Spleen (tissue), 11 donors: ENCODE data around the gene DHX9. TPM values are rescaled to one million over a fixed set of nuclear protein-coding genes. Genes with fewer than 3 reads are reported as not detected.

Experiments used
- DNase-seq: peaks from one replicate; pipeline ENCODE4 v3.0.0-alpha.2; 2020
- H3K27ac ChIP-seq, 8 donors: fragments of 200-600 bp; sonication (generic) in 7 of 8; 1 replicate in 4 of 8; 2 replicates in 4 of 8; pipeline versions ENCODE4 v1.5.0 to v1.8.0; 2016 to 2021; ENCODE audit warnings: inconsistent platforms in 4 of 8, mild to moderate bottlenecking in 4 of 8, moderate library complexity in 1 of 8
- H3K27me3 ChIP-seq, 7 donors: fragments of 200-600 bp; sonication (generic) in 6 of 7; replicated peaks in 1 of 7; 1 replicate in 4 of 7; 2 replicates in 3 of 7; pipeline versions ENCODE4 v1.5.0 to v1.8.0; 2016 to 2021; ENCODE audit warnings: inconsistent platforms in 3 of 7, mild to moderate bottlenecking in 1 of 7
- H3K36me3 ChIP-seq, 6 donors: fragments of 200-600 bp; sonication (generic) in 5 of 6; 1 replicate in 4 of 6; 2 replicates in 2 of 6; pipeline versions ENCODE4 v1.5.0 to v1.8.0; 2016 to 2021; ENCODE audit warnings: inconsistent platforms in 2 of 6
- H3K4me1 ChIP-seq, 6 donors: fragments of 200-600 bp; sonication (generic) in 5 of 6; 1 replicate in 3 of 6; 2 replicates in 3 of 6; pipeline versions ENCODE4 v1.5.0 to v1.8.0; 2016 to 2021; ENCODE audit warnings: inconsistent platforms in 3 of 6
- H3K4me3 ChIP-seq, 8 donors: fragments of 200-600 bp; sonication (generic) in 7 of 8; 1 replicate in 4 of 8; 2 replicates in 4 of 8; pipeline versions ENCODE4 v1.5.0 to v1.8.0; 2016 to 2021; ENCODE audit warnings: inconsistent platforms in 4 of 8, mild to moderate bottlenecking in 4 of 8, moderate library complexity in 2 of 8
- H3K9me3 ChIP-seq, 8 donors: fragments of 200-600 bp; sonication (generic) in 7 of 8; 1 replicate in 4 of 8; 2 replicates in 4 of 8; pipeline versions ENCODE4 v1.5.0 to v1.8.0; 2016 to 2021; ENCODE audit warnings: inconsistent platforms in 4 of 8
- POLR2A ChIP-seq, 3 donors: fragments of 450-650 bp; IDR thresholded peaks; one replicate each; pipeline ENCODE4 v1.5.1; 2017; ENCODE audit warnings: antibody characterized with exemption in 3 of 3, mild to moderate bottlenecking in 1 of 3
- POLR2AphosphoS5 ChIP-seq, 3 donors: sonication (generic); formaldehyde crosslinking; IDR thresholded peaks; one replicate each; pipeline ENCODE4 v1.5.1; 2017; ENCODE audit warnings: antibody characterized with exemption in 3 of 3
- WGBS, 5 donors: extraction: QIAGEN DNeasy Blood & Tissue Kit in 3 of 5; methylation state at CpG; one replicate each; pipeline versions ENCODE4 v1.1.5 to v1.1.7; 2013 to 2018; 5-methylcytosine and 5-hydroxymethylcytosine counted together
- intact Hi-C: fragments of 100-400 bp; cut with DNase I; formaldehyde crosslinking; loops from one replicate; pipeline ENCODE4 v1.15.0; 2023; ENCODE audit warnings: low total_unique reads
- polyA plus RNA-seq, 3 donors: library from polyadenylated mRNA; stranded (reverse); fragments of 200-250 nt; gene quantifications; one replicate each; pipeline ENCODE4 v1.2.1, GENCODE V29; 2013
- total RNA-seq, 7 donors: library from RNA; depleted of rRNA in 3 of 7; stranded (reverse); fragments of >200 nt in 3 of 7; fragmentation: NEBNext Ultra II Directional in 4 of 7; extraction: Animal tissue kit (Norgen Biotek cat#: 25700) in 4 of 7; gene quantifications; one replicate each; pipeline versions ENCODE4 v1.1.0 to v1.2.1, GENCODE V29; 2016 to 2021
- TF ChIP-seq, protein P1 (sequence below), 11 experiments: fragments of 200-600 bp in 7 of 11; fragments of 450-650 bp in 4 of 11; sonication (generic) in 4 of 11; IDR thresholded peaks in 8 of 11; conservative IDR thresholded peaks in 3 of 11; 1 replicate in 7 of 11; 2 replicates in 4 of 11; pipeline versions ENCODE4 v1.4.0 to v1.8.0; 2016 to 2021; ENCODE audit warnings: antibody characterized with exemption in 11 of 11, inconsistent platforms in 4 of 11, mild to moderate bottlenecking in 1 of 11
- donor health status: healthy with polysubstance abuse.
- donor health status: DM: no; HTN: no; CAD: no; lungs with moderate emphysema.
- donor health status: DM: no; HTN: no; CAD: no.
- donor health status: Bipolar disorder and iron deficiency.
- donor health status: healthy.
- donor health status: DM: no; HTN: no; CAD: no.
- donor health status: DM: yes; HTN: yes; CAD: no.

DHX9 gene
- total and polyA plus RNA-seq, 10 donors: 61.0 to 145 (median 110) TPM

DNA sequence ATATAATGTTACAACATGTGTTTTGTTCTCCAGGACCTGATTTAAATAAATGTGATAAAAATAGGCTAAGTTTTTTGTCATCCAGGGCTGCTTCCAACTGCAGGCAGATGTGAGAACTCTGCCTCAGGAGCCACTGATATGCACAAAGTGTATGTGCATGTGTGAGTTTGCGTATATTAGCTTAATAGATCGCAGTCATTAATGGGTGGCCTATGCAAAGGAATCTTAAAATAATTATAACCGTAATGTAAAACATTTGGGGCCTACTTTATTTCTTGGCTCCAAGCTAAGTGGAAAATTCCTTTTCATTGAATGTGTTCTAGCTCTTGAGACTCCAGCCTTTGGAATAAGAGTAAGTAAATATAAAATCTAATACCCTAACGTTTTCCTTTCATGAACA, 16.8 kb downstream of the DHX9 start:
- Histone ChIP-seq H3K4me3 (no peak overlapping the region), H3K27ac (no peak overlapping the region), H3K36me3 (peaks cover 0 to 100% (median 99%) of the 10 kb centered on the region in 6 donors), H3K9me3 (no peaks in the 10 kb centered on the region), H3K27me3 (no peaks in the 10 kb centered on the region), H3K4me1 (peaks cover 0 to 17% (median 0%) of the 10 kb centered on the region in 6 donors)
- WGBS, 5 donors: 76 to 91% (median 90%) methylated on average over 4 of the region's 4 CpGs
- TF ChIP-seq POLR2AphosphoS5 (IDR thresholded peaks at IDR 0.05) (no peak), POLR2A (IDR thresholded peaks at IDR 0.05) (no peak)
- TF ChIP-seq, protein P1, sequence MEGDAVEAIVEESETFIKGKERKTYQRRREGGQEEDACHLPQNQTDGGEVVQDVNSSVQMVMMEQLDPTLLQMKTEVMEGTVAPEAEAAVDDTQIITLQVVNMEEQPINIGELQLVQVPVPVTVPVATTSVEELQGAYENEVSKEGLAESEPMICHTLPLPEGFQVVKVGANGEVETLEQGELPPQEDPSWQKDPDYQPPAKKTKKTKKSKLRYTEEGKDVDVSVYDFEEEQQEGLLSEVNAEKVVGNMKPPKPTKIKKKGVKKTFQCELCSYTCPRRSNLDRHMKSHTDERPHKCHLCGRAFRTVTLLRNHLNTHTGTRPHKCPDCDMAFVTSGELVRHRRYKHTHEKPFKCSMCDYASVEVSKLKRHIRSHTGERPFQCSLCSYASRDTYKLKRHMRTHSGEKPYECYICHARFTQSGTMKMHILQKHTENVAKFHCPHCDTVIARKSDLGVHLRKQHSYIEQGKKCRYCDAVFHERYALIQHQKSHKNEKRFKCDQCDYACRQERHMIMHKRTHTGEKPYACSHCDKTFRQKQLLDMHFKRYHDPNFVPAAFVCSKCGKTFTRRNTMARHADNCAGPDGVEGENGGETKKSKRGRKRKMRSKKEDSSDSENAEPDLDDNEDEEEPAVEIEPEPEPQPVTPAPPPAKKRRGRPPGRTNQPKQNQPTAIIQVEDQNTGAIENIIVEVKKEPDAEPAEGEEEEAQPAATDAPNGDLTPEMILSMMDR (IDR thresholded peaks at IDR 0.05 in 8 of 11, conservative IDR thresholded peaks at IDR 0.05 in 3 of 11): no peak
- intact Hi-C loops: no loop called here
- DNase-seq: no peak

DNA sequence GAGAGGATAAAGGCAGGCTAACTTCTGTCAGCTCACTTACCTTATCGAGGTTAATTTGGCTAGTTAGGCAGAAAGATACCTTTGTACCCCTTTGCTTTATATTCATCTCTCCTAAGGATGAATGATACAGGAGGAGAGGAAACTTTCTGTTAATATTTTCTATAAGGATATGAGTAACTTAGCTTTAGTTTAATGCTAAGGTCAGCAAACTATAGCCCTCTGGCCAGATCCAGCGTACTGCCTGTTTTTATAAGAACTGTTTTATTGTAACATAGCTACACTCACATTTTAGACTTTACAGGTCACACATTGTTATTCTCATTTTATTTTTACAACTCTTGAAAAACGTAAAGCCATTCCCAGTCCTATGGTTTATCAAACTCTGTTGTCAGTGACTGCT, 18.1 kb downstream of the DHX9 start:
- 93 to 99% (median 95%) methylated on average over 3 of the region's 3 CpGs for WGBS, 5 donors
- DNase-seq: no peak
- TF ChIP-seq, protein P1 (IDR thresholded peaks at IDR 0.05 in 8 of 11, conservative IDR thresholded peaks at IDR 0.05 in 3 of 11): no peak
- H3K27ac ChIP-seq: no peak overlapping the region
- H3K4me3 ChIP-seq: no peak overlapping the region
- H3K36me3 ChIP-seq: peaks cover 0 to 100% (median 99%) of the 10 kb centered on the region in 6 donors
- no peaks in the 10 kb centered on the region for H3K27me3 ChIP-seq
- intact Hi-C loops: no loop called here
- no peaks in the 10 kb centered on the region for H3K9me3 ChIP-seq
- peaks cover 0 to 8% (median 0%) of the 10 kb centered on the region in 6 donors for H3K4me1 ChIP-seq

DNA sequence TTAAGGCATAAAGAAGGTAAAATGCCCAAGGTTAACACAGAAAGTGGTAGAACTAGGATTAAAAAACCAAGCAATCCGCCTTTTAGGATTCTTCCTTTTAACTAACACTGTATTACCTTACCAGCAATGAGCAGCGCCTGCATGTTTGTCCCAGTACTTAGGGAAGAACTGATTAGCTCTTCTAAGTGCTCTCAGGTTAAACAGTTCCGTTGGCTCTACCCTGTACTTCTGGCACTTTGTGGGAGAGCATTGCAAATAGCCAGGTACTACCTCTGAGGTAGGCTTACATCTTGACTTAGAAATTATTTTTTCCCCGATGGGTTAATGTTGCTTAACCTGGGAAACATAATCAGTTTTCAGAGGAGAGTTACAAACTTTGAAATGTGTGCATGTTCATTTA, 21.5 kb downstream of the DHX9 start:
- Histone ChIP-seq H3K27ac (no peak overlapping the region), H3K4me3 (no peak overlapping the region), H3K9me3 (no peaks in the 10 kb centered on the region), H3K36me3 (peaks cover 3 to 100% (median 99%) of the 10 kb centered on the region in 6 donors), H3K27me3 (no peaks in the 10 kb centered on the region), H3K4me1 (peaks cover 0 to 2% (median 0%) of the 10 kb centered on the region in 6 donors)
- 94 to 97% (median 95%) methylated on average over 4 of the region's 4 CpGs for WGBS, 5 donors
- DNase-seq: no peak
- TF ChIP-seq POLR2AphosphoS5 (IDR thresholded peaks at IDR 0.05) (no peak), POLR2A (IDR thresholded peaks at IDR 0.05) (no peak)
- TF ChIP-seq, protein P1 (IDR thresholded peaks at IDR 0.05 in 8 of 11, conservative IDR thresholded peaks at IDR 0.05 in 3 of 11): no peak
- intact Hi-C loops: no loop called here

DNA sequence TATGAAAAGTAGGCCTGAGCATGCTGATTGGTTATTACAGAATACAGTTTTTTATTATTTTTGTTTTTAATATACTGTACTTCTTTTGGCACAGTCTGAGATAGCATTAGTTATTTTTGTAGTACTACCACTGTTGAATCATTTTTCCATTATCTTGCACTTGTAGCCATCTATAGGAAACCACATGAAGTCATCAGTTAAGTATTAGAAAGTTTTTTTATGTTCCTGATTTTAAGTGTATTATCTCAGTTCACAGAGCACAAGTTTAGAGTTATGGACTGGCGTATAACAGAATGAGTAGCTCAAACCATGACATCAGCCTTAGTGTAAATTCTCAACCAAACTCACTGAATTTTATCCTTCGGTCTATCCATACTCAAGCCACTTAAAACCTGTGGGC, 22.8 kb downstream of the DHX9 start:
- Histone ChIP-seq H3K27me3 (no peaks in the 10 kb centered on the region), H3K9me3 (no peaks in the 10 kb centered on the region), H3K27ac (no peak overlapping the region), H3K4me1 (no peaks in the 10 kb centered on the region), H3K4me3 (no peak overlapping the region), H3K36me3 (peaks cover 4 to 100% (median 96%) of the 10 kb centered on the region in 6 donors)
- no peak for TF ChIP-seq POLR2A (IDR thresholded peaks at IDR 0.05)
- 91 to 97% (median 93%) methylated on average over 2 of the region's 2 CpGs for WGBS, 5 donors
- intact Hi-C loops: no loop called here
- DNase-seq: no peak

DNA sequence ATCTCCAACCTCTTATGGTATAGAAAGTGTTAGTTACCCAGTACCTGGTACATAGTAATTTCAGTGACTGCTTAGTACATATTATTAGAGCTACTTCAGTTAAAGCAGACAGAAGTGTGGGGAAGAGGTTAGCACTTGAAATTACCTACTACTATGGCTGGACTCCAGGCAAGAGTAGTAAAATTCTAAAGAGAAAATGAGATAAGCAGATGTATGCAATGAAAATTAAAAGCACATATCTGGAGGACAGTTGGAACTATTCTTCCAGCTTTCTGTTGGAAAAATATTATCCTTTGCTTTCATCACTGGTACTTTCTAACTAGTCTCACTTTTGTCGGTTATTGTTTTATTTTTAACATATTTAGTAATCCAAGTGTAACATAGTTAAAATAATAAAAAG, 23.7 kb downstream of the DHX9 start:
- no peak for DNase-seq
- Histone ChIP-seq H3K36me3 (peaks cover 6 to 100% (median 96%) of the 10 kb centered on the region in 6 donors), H3K9me3 (no peaks in the 10 kb centered on the region), H3K4me1 (no peaks in the 10 kb centered on the region), H3K4me3 (no peak overlapping the region), H3K27ac (no peak overlapping the region), H3K27me3 (no peaks in the 10 kb centered on the region)
- 88 to 100% (median 96%) methylated on average over 1 of the region's 1 CpG for WGBS, 5 donors
- intact Hi-C loops: no loop called here
- TF ChIP-seq POLR2A (IDR thresholded peaks at IDR 0.05) (no peak), POLR2AphosphoS5 (IDR thresholded peaks at IDR 0.05) (no peak)
- TF ChIP-seq, protein P1 (IDR thresholded peaks at IDR 0.05 in 8 of 11, conservative IDR thresholded peaks at IDR 0.05 in 3 of 11): no peak
